Large intestine (tissue), 3 donors: ENCODE data around the gene EGFLAM. TPM values are rescaled to one million over a fixed set of nuclear protein-coding genes. Genes with fewer than 3 reads are reported as not detected.
A peak's percentile ranks its signal among the peaks of the same experiment; 100 is the strongest.

Experiments used
- DNase-seq, 2 donors: peaks; one replicate each; pipeline versions ENCODE4 v3.0.0 to v3.0.0-alpha.2; 2013
- H3K27ac ChIP-seq: one replicate; pipeline ENCODE4 v1.5.1; 2013; ENCODE audit warnings: low read length
- H3K27me3 ChIP-seq: 2 replicates; pipeline ENCODE4 v1.6.1; 2013; ENCODE audit warnings: low read length; ENCODE audit not compliant: control insufficient read depth, insufficient read depth
- H3K36me3 ChIP-seq: 2 replicates; pipeline ENCODE4 v1.6.1; 2013; ENCODE audit warnings: low read length; ENCODE audit not compliant: control insufficient read depth, insufficient read depth
- H3K4me1 ChIP-seq: one replicate; pipeline ENCODE4 v1.6.1; 2013; ENCODE audit warnings: low read length; ENCODE audit not compliant: control insufficient read depth, insufficient read depth
- H3K4me3 ChIP-seq: one replicate; pipeline ENCODE4 v1.5.1; 2013; ENCODE audit warnings: low read length
- H3K9me3 ChIP-seq: one replicate; pipeline ENCODE4 v1.6.1; 2013; ENCODE audit warnings: mild to moderate bottlenecking, low read depth, low read length, moderate library complexity; ENCODE audit not compliant: control insufficient read depth
- WGBS: methylation state at CpG from one replicate; pipeline ENCODE4 v1.1.5; 2013; ENCODE audit warnings: low lambda C conversion rate; ENCODE audit not compliant: insufficient coverage; 5-methylcytosine and 5-hydroxymethylcytosine counted together
- polyA plus RNA-seq: library from polyadenylated mRNA; unstranded; fragments of 120-200 nt; gene quantifications from one replicate; pipeline ENCODE4 v1.2.1, GENCODE V29; 2013

Gene EGFLAM
- polyA plus RNA-seq, 1 donor: 4.4 TPM

DNA sequence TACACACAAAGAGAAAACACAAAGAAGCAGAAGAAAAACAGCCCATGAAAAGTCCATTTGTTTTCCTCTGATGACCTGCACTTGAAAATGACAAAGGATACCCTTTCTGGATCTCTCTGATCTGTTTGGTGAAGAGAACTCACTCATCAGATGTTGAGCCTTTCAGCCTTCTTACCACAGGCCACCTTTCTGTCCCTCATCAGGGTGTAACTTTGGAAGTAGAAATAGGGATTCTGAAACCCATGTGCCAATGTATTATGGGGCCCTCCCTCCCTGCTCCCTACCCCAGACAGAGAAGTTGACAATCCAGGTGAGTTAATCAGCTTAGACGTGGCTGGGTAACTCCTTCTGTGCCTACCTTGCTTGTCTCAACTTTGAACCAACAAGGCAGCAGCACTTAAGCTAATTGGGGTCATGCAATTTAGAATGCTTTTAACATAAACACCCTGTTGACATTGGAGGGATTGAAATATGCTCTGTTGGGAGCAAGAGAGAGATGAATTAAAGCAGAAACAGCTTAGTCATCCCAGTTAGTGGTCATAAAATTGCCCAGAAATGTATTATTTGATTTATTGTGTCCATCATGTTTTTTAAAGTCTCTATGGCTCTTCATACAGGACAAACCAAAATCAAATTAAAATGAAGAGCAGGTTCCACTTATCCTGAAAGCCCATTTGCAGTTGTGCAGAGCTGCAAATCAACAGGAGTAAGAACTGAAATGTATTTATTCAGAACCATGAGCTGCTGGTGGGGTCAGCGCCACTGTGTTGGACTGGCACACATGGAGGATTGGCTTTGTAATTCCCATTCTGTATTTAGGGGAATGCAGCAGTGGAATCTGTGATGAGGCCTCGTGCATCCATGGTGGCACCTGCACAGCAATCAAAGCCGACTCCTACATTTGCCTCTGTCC is 166.0 kb downstream of the EGFLAM start:
- Histone ChIP-seq H3K9me3 (no peaks in the 10 kb centered on the region), H3K4me1 (no peaks in the 10 kb centered on the region)

GRCh38 chr5:38426490-38426889 is 168.1 kb downstream of the EGFLAM start:
- peaks cover 19% of the 10 kb centered on the region for H3K27me3 ChIP-seq
- WGBS: no CpG with 5 or more reads among the region's 1 CpG
- H3K9me3 ChIP-seq: no peaks in the 10 kb centered on the region
- no peaks in the 10 kb centered on the region for H3K4me1 ChIP-seq
- H3K27ac ChIP-seq: no peak overlapping the region
- H3K36me3 ChIP-seq: no peaks in the 10 kb centered on the region
- DNase-seq: no peak
- H3K4me3 ChIP-seq: no peak overlapping the region

More for the DNA sequence above, 166.0 kb downstream of the EGFLAM start:
- Histone ChIP-seq H3K27me3 (peaks cover 17% of the 10 kb centered on the region), H3K4me3 (no peak overlapping the region), H3K27ac (no peak overlapping the region), H3K36me3 (no peaks in the 10 kb centered on the region)
- DNase-seq: no peak
- no CpG with 5 or more reads among the region's 4 CpGs for WGBS

DNA sequence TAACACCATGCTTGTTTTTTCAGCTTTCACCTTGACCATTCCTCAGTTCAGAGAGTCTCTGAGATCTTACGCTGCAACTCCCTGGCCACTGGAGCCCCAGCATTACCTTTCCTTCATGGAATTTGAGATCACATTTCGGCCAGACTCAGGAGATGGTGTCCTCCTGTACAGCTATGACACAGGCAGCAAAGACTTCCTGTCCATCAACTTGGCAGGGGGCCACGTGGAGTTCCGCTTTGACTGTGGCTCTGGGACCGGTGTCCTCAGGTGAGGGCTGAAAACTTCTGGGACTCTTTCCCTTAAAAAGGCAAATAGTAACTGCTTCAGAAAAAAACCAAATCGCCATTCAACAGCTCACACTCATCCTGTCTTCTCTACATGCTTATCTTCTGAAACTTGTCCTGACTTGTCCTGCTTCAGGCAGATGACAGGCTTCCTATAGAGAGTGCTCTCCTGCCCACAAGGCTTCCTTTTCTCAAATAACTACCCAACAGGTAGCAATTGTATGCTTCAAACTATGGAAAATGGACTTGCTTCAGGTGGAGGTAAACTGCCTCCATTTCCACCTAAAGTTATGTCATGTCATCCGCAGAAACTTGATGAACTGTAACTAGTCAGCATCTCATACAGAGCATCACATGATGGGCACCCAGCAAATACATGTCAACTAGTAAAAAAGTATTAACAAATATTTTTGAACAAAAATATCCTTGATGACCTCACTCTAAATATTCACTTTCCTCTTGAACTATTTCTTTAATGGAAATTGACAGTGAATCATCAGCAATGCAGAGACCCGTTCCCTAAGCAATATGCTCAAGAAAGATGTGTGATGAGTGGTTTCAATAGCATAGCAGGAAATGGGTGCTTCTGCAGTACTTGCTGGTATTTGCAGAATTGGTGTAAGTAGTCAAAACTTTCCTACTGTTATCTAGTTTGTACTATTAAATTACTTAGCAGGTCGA is 168.9 kb downstream of the EGFLAM start:
- no peak overlapping the region for H3K27ac ChIP-seq
- H3K4me1 ChIP-seq: no peaks in the 10 kb centered on the region
- no peaks in the 10 kb centered on the region for H3K9me3 ChIP-seq
- H3K27me3 ChIP-seq: peaks cover 16% of the 10 kb centered on the region
- DNase-seq: no peak
- no peaks in the 10 kb centered on the region for H3K36me3 ChIP-seq
- no peak overlapping the region for H3K4me3 ChIP-seq
- no CpG with 5 or more reads among the region's 9 CpGs for WGBS

DNA sequence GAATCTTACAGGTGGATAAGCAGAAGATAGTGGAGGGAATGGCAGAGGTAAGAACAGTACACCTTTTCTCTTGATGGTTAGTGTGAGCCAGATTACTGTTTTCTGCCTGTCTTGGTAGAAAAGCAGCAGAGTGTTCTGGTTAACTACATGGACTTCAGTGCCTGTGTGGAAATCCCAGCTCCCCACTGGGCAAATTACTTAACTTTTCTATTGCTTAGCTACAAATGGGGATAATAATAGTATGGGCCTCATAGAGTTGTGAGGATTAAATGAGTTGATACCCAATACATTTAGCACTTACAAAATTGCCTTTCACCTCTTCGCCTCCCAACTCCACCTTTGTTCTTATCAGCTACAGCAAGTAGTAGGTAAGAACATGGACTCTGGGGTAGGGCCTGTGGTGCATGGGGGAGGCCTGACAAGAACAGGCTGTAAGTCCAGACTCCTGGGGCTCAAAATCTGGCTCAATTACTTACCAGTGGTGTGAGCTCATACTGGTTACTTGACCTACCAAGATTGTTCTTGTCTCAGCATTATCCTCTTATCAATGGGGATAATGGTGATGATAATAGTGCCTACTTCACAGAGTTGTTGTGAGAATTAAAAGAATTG is 173.0 kb downstream of the EGFLAM start:
- H3K9me3 ChIP-seq: no peaks in the 10 kb centered on the region

GRCh38 chr5:38433160-38433861 is 175.0 kb downstream of the EGFLAM start:
- peak overlapping the region; percentile 23 for H3K27ac ChIP-seq
- H3K36me3 ChIP-seq: no peaks in the 10 kb centered on the region
- H3K4me3 ChIP-seq: no peak overlapping the region
- 53% methylated on average over 2 of the region's 6 CpGs for WGBS
- H3K4me1 ChIP-seq: no peaks in the 10 kb centered on the region
- DNase-seq: peak in 1 of 2 donors; percentile 24
- H3K27me3 ChIP-seq: peaks cover 23% of the 10 kb centered on the region
- no peaks in the 10 kb centered on the region for H3K9me3 ChIP-seq

More for the DNA sequence above, 173.0 kb downstream of the EGFLAM start:
- Histone ChIP-seq H3K36me3 (no peaks in the 10 kb centered on the region), H3K4me3 (no peak overlapping the region), H3K27me3 (peaks cover 26% of the 10 kb centered on the region), H3K4me1 (no peaks in the 10 kb centered on the region), H3K27ac (no peak overlapping the region)
- WGBS: no CpG with 5 or more reads among the region's 1 CpG
- DNase-seq: no peak

GRCh38 chr5:38434966-38435705 is 176.8 kb downstream of the EGFLAM start:
- H3K4me3 ChIP-seq: no peak overlapping the region
- no peak for DNase-seq
- no peak overlapping the region for H3K27ac ChIP-seq
- H3K4me1 ChIP-seq: no peaks in the 10 kb centered on the region
- no peaks in the 10 kb centered on the region for H3K9me3 ChIP-seq
- WGBS: 80% methylated on average over 2 of the region's 7 CpGs
- peaks cover 30% of the 10 kb centered on the region for H3K27me3 ChIP-seq
- H3K36me3 ChIP-seq: no peaks in the 10 kb centered on the region

DNA sequence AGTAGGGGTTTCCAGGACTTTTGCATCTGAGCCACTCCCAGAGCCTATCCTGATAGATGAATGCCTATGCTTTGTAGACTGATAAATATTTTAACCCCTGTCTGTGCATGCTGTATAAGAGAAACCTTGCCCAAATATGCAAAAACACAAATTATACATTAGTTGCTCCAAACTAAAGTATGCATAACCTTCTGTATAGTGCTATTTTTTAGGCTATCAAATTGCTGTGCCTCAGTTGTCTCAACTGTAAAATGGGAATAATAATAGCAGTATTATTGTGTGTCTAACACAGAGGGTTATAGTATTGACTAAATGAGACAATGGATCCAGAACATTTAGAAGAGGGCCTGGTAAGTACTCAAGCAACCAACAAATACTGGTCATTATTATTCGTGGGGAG is 180.4 kb downstream of the EGFLAM start:
- Histone ChIP-seq H3K4me1 (no peaks in the 10 kb centered on the region), H3K4me3 (no peak overlapping the region), H3K36me3 (no peaks in the 10 kb centered on the region), H3K27ac (no peak overlapping the region), H3K27me3 (peaks cover 28% of the 10 kb centered on the region), H3K9me3 (no peaks in the 10 kb centered on the region)
- DNase-seq: no peak
- WGBS: 80% methylated on average over 1 of the region's 1 CpG

- no peaks in the 10 kb centered on the region for H3K4me1 ChIP-seq
- H3K27ac ChIP-seq: no peak overlapping the region
- WGBS: 0% methylated on average over 3 of the region's 9 CpGs
- H3K36me3 ChIP-seq: no peaks in the 10 kb centered on the region
- H3K27me3 ChIP-seq: peaks cover 23% of the 10 kb centered on the region
- no peak overlapping the region for H3K4me3 ChIP-seq
- no peaks in the 10 kb centered on the region for H3K9me3 ChIP-seq
- peak; percentile 81 to 87 for DNase-seq
Measured at GRCh38 chr5:38441453-38442246, 183.3 kb downstream of the EGFLAM start.

DNA sequence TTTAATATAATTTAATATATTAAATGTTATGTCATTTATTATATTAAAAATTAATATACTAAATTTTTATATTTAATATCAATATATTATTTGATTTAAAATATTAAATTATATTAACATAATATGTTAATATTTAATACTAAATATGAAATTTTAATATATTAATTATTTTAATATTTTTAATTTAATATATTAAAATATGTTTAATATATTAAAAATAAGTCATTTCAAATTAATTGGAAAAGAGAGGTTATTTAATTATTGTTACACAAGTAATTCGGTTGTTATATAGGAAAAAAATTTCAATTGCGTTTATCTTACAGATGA is 183.9 kb downstream of the EGFLAM start:
- no peak for DNase-seq
- H3K4me1 ChIP-seq: no peaks in the 10 kb centered on the region
- no peaks in the 10 kb centered on the region for H3K36me3 ChIP-seq
- peaks cover 19% of the 10 kb centered on the region for H3K27me3 ChIP-seq
- no peak overlapping the region for H3K27ac ChIP-seq
- H3K4me3 ChIP-seq: no peak overlapping the region
- WGBS: 100% methylated on average over 2 of the region's 2 CpGs
- H3K9me3 ChIP-seq: no peaks in the 10 kb centered on the region
